ENCODE results near the gene BAG5. TPM values are rescaled to one million over a fixed set of nuclear protein-coding genes. Genes with fewer than 3 reads are reported as not detected.

BAG5 gene
- total and polyA plus RNA-seq, 7 donors: 13.2 to 27.1 (median 18.6) TPM

DNA sequence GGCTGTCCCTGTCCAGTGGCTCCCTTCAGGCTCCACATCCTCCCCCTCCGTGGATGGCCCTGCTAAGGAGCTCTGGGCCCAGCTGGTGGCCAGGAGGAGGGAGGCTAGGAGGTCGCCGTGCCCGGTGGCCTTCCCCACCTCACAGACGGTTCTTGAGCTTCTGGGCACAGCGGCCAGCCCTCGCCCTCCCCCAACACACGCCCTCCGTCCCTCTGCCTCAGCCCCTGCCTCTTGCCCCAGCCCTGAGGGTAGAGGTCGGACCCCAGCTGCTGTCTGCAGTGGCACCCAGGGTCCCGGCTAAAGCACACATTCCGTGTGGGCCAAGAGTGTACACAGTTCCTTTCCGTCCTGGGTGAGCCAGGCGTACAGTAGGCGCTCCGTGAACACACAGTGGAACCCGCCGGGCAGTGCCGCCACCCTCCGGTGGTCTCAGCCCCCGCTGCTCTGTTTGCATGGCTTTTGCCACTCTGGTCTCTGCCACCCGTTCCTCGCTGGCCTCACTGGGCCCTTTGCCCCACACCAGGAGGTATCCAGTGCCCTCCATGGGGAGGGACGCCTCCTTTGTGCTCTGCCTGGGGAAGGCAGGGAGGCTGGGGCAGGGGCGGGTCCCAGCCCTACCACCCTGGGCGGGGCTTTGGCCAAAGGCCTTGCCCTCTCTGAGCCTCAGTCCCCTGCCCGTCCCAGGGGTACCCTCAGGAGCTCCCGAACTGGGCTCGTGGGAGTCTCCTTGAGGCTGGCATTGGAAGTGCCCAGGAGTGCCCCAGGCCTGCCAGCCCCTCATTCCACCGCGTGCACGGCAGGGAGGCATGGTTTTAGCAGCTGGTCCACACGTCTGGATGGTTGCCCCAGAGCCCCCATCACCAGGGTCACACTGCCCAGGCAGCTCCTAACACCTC is 20.5 kb downstream of the BAG5 start:
- H3K4me1 ChIP-seq: peaks cover 0 to 98% (median 92%) of the 10 kb centered on the region in 4 donors
- intact Hi-C loops (cut with DNase I): no loop called here
- H3K27ac ChIP-seq: peak overlapping the region; percentile 92 to 98 (median 94)
- TF ChIP-seq, protein P1, sequence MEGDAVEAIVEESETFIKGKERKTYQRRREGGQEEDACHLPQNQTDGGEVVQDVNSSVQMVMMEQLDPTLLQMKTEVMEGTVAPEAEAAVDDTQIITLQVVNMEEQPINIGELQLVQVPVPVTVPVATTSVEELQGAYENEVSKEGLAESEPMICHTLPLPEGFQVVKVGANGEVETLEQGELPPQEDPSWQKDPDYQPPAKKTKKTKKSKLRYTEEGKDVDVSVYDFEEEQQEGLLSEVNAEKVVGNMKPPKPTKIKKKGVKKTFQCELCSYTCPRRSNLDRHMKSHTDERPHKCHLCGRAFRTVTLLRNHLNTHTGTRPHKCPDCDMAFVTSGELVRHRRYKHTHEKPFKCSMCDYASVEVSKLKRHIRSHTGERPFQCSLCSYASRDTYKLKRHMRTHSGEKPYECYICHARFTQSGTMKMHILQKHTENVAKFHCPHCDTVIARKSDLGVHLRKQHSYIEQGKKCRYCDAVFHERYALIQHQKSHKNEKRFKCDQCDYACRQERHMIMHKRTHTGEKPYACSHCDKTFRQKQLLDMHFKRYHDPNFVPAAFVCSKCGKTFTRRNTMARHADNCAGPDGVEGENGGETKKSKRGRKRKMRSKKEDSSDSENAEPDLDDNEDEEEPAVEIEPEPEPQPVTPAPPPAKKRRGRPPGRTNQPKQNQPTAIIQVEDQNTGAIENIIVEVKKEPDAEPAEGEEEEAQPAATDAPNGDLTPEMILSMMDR (IDR thresholded peaks at IDR 0.05): peak in 3 of 4 experiments; percentile 27 to 45 (median 29)
- TF ChIP-seq POLR2AphosphoS5 (IDR thresholded peaks at IDR 0.05): peak in 2 of 4 donors; percentile 7 to 25
- TF ChIP-seq POLR2A (IDR thresholded peaks at IDR 0.05): peak in 1 of 2 donors; percentile 17
- TF ChIP-seq EP300 (IDR thresholded peaks at IDR 0.05): no peak
- H3K36me3 ChIP-seq: no peaks in the 10 kb centered on the region
- no peaks in the 10 kb centered on the region for H3K27me3 ChIP-seq
- no peaks in the 10 kb centered on the region for H3K9me3 ChIP-seq
- 54 to 70% methylated on average over 33 of the region's 33 CpGs for WGBS, 2 donors
- peak overlapping the region in 2 of 4 donors; percentile 5 to 11 for H3K4me3 ChIP-seq
- DNase-seq: peak; percentile 83

DNA sequence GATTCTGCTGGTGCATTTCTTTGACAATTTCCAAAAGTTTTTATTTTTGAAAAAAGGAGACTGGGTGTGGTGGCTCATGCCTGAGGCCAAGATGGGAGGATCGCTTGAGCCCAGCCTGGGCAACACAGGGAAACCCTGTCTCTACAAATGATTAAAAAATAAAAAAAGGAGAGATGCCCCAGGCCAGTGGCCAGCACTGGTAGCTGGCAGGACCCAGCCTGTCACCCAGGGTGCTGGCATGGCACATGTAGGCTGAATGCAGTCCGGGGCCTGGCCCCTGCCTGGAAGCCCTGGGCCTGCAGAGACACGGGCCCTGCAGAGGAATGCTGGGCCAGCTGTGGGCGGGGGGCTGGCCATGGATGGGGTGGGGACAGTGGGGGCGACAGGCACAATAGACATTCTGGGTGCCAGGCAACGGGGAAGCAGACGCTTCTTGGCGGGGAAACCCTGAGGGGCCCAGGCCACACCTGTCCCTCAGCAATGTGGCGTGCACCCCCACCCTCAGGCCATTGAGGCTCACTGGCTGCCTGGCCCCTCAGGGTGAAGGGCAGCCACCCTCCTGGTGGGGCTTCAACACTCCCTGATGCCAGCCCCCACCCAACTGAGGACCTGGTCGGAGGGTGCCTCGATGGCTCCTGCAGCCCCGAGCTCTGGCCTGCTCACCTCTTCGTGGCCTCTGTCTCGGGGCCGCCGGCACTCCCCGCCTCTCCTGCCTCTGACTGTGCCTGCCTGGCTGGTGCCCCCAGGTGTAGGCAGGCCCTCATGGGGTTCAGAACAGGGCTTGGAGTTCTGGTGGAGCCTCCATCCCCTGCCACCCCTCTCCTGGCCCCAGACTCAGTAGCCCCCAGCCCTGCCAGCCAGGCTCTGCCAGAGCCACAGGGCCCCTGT is 21.4 kb downstream of the BAG5 start:
- H3K36me3 ChIP-seq: no peaks in the 10 kb centered on the region
- H3K27me3 ChIP-seq: no peaks in the 10 kb centered on the region
- H3K9me3 ChIP-seq: no peaks in the 10 kb centered on the region
- peak; percentile 72 for DNase-seq
- no peak overlapping the region for H3K4me3 ChIP-seq
- H3K4me1 ChIP-seq: peaks cover 0 to 97% (median 90%) of the 10 kb centered on the region in 4 donors
- WGBS, 2 donors: 41 to 61% methylated on average over 17 of the region's 17 CpGs
- peak overlapping the region; percentile 92 to 98 (median 94) for H3K27ac ChIP-seq
- no peak for TF ChIP-seq POLR2A (IDR thresholded peaks at IDR 0.05)
- no peak for TF ChIP-seq EP300 (IDR thresholded peaks at IDR 0.05)
- no peak for TF ChIP-seq POLR2AphosphoS5 (IDR thresholded peaks at IDR 0.05)
- intact Hi-C loops (cut with DNase I): no loop called here

DNA sequence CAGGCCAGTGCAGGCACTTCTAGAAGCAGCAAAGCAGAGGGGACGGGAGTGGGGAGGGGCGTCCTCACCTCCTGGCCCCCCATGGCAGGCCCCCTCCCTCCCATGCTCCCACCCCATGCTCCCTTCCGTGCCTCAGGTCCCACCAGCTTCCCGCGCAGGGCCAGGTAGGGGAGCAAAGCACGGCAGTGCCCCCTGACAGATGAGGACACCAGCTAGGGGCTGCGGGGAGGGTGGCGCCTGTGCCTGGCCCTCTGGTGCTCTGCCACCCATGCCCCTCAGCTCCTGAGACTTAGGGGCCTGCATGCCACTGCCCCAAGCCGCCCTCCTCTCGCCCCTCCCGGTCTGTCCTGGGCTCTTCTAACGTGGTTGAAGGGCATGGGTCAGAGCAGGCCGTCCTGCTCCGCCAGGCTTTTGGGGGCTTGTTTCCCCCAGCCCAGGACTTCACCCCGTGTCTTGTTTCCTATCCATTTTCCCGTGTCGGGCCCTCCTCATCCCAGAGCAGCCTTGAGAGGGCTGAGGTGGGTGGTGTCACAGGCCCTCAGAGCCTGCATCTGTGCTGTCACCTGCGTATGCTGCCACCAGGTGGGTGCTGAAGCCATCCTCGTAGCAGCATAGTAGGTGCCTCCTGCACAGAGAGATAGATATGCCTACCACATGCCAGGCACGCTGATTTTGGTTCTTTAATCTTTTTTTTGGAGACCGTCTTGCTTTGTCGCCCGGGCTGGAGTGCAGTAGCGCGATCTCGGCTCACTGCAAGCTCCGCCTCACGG is 23.2 kb downstream of the BAG5 start:
- 71 to 76% methylated on average over 28 of the region's 28 CpGs for WGBS, 2 donors
- H3K27me3 ChIP-seq: no peaks in the 10 kb centered on the region
- H3K9me3 ChIP-seq: no peaks in the 10 kb centered on the region
- peaks cover 0 to 97% (median 91%) of the 10 kb centered on the region in 4 donors for H3K4me1 ChIP-seq
- intact Hi-C loops (cut with DNase I): no loop called here
- peak overlapping the region; percentile 92 to 98 (median 94) for H3K27ac ChIP-seq
- no peak for TF ChIP-seq EP300 (IDR thresholded peaks at IDR 0.05)
- no peak for TF ChIP-seq POLR2AphosphoS5 (IDR thresholded peaks at IDR 0.05)
- TF ChIP-seq POLR2A (IDR thresholded peaks at IDR 0.05): no peak
- TF ChIP-seq, protein P1 (IDR thresholded peaks at IDR 0.05): no peak
- no peak for DNase-seq
- H3K36me3 ChIP-seq: peaks cover 0 to 6% (median 0%) of the 10 kb centered on the region in 4 donors
- H3K4me3 ChIP-seq: no peak overlapping the region

DNA sequence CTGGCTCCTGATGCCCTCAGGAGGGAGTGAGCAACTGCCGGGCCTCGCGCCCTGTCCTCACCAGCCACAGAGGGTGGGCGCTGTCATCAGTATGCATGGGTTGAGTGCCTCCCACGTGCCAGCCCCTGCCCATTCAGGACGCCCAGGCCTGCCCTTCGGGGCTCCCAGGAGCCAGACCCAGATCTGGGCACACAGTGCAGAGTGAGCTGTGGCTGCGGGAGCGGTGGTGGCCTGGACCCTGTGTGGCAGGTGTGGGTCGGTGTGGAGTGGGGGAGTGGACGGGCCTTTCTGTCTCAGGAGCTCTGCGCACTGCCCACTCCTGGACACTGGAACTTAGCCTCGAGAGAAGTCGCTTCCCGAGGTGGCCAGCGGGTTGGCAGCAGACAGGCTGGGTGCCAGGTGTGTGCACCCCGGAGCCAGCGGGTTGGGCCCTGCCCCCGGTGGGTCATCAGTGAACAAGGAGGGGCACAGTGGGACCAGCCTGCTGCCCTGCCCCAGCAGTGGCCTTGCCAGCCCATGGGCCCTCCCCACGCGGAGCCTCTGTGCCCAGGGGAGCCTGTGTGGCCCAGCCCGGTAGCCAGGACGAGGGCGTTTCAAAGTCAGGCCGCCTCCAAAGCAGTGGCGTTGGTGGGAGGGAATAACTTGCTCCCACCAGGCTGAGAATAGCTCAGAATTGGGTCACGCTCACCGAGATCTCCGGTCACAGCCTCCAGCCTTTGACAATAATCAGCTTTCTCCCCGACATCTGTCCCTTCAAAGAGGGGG is 24.0 kb downstream of the BAG5 start:
- TF ChIP-seq EP300 (IDR thresholded peaks at IDR 0.05) (no peak), POLR2AphosphoS5 (IDR thresholded peaks at IDR 0.05) (peak in 2 of 4 donors; percentile 16 to 37), POLR2A (IDR thresholded peaks at IDR 0.05) (no peak)
- TF ChIP-seq, protein P1 (IDR thresholded peaks at IDR 0.05): no peak
- peak overlapping the region; percentile 92 to 98 (median 94) for H3K27ac ChIP-seq
- intact Hi-C loops (cut with DNase I): no loop called here

More for the DNA sequence above, 24.0 kb downstream of the BAG5 start:
- Histone ChIP-seq H3K4me3 (no peak overlapping the region), H3K4me1 (peaks cover 0 to 97% (median 91%) of the 10 kb centered on the region in 4 donors), H3K27me3 (no peaks in the 10 kb centered on the region), H3K9me3 (no peaks in the 10 kb centered on the region), H3K36me3 (peaks cover 0 to 6% (median 0%) of the 10 kb centered on the region in 4 donors)
- 35 to 60% methylated on average over 30 of the region's 30 CpGs for WGBS, 2 donors
- DNase-seq: peak; percentile 80

All from sigmoid colon (tissue), 7 donors.